Measurements from ENCODE around the gene CERS5.

The CERS5 gene

GRCh38 chr12:50181691-50182090 is 14.5 kb upstream of the CERS5 start:
- Histone ChIP-seq H3K4me3 (ENCODE audit: control insufficient read depth in 1 of 7, extremely low read depth in 1 of 7, insufficient read depth in 4 of 7, low read depth in 2 of 7, low read length in 6 of 7) (no peak overlapping the region), H3K27ac (ENCODE audit: insufficient read depth in 1 of 2, low read depth in 1 of 2, low read length in 2 of 2, poor library complexity in 1 of 2, severe bottlenecking in 2 of 2) (no peak overlapping the region), H3K4me1 (ENCODE audit: control extremely low read depth in 1 of 4, control insufficient read depth in 4 of 4, insufficient read depth in 4 of 4, low read length in 3 of 4) (no peaks in the 10 kb centered on the region), H3K36me3 (ENCODE audit: control insufficient read depth in 4 of 4, insufficient read depth in 4 of 4, low read length in 3 of 4) (peaks cover 6 to 30% (median 17%) of the 10 kb centered on the region in 4 experiments), H3K9me3 (ENCODE audit: control extremely low read depth in 1 of 5, control insufficient read depth in 4 of 5, insufficient read depth in 2 of 5, low read depth in 1 of 5, low read length in 4 of 5) (no peaks in the 10 kb centered on the region), H3K27me3 (replicated peaks in 2 of 5; ENCODE audit: control insufficient read depth in 4 of 5, insufficient read depth in 5 of 5, low read length in 4 of 5) (no peaks in the 10 kb centered on the region)
- POLR2A ChIA-PET = interaction anchor here (0.6 kb wide), 1 partner anchor 394 kb away, joined by 4 read pairs; no protein-coding TSS in a partner anchor
- CTCF ChIA-PET = interaction anchor here (0.6 to 1.7 kb wide), 6 partner anchors 15 to 136 kb away, joined by 3 to 6 read pairs (median 3); partner anchors contain the start of gene CERS5
- no peak for DNase-seq
- WGBS (ENCODE audit: insufficient coverage) = 92% methylated on average over 4 of the region's 4 CpGs

- no peaks in the 10 kb centered on the region for H3K4me1 ChIP-seq (ENCODE audit: control extremely low read depth in 1 of 4, control insufficient read depth in 4 of 4, insufficient read depth in 4 of 4, low read length in 3 of 4)
- H3K27ac ChIP-seq (ENCODE audit: insufficient read depth in 1 of 2, low read depth in 1 of 2, low read length in 2 of 2, poor library complexity in 1 of 2, severe bottlenecking in 2 of 2) = no peak overlapping the region
- ChIA-PET POLR2A (no interaction called here), CTCF (interaction anchor here (0.7 to 8.6 kb wide), 30 partner anchors 8 to 230 kb away, joined by 3 to 63 read pairs (median 4); partner anchors contain the start of genes CERS5 and COX14)
- H3K36me3 ChIP-seq (ENCODE audit: control insufficient read depth in 4 of 4, insufficient read depth in 4 of 4, low read length in 3 of 4) = peaks cover 6 to 22% (median 8%) of the 10 kb centered on the region in 4 experiments
- WGBS (ENCODE audit: insufficient coverage) = no CpG with 5 or more reads among the region's 1 CpG
- no peak for DNase-seq
- H3K27me3 ChIP-seq (replicated peaks in 2 of 5; ENCODE audit: control insufficient read depth in 4 of 5, insufficient read depth in 5 of 5, low read length in 4 of 5) = no peaks in the 10 kb centered on the region
- no peak overlapping the region for H3K4me3 ChIP-seq (ENCODE audit: control insufficient read depth in 1 of 7, extremely low read depth in 1 of 7, insufficient read depth in 4 of 7, low read depth in 2 of 7, low read length in 6 of 7)
- no peaks in the 10 kb centered on the region for H3K9me3 ChIP-seq (ENCODE audit: control extremely low read depth in 1 of 5, control insufficient read depth in 4 of 5, insufficient read depth in 2 of 5, low read depth in 1 of 5, low read length in 4 of 5)
Measured at GRCh38 chr12:50175716-50176026, 8.5 kb upstream of the CERS5 start.

- DNase-seq = peak; percentile 78 to 84 (median 79)
- Histone ChIP-seq H3K27ac (ENCODE audit: insufficient read depth in 1 of 2, low read depth in 1 of 2, low read length in 2 of 2, poor library complexity in 1 of 2, severe bottlenecking in 2 of 2) (no peak overlapping the region), H3K27me3 (replicated peaks in 2 of 5; ENCODE audit: control insufficient read depth in 4 of 5, insufficient read depth in 5 of 5, low read length in 4 of 5) (no peaks in the 10 kb centered on the region), H3K9me3 (ENCODE audit: control extremely low read depth in 1 of 5, control insufficient read depth in 4 of 5, insufficient read depth in 2 of 5, low read depth in 1 of 5, low read length in 4 of 5) (no peaks in the 10 kb centered on the region), H3K36me3 (ENCODE audit: control insufficient read depth in 4 of 4, insufficient read depth in 4 of 4, low read length in 3 of 4) (peaks cover 6 to 22% (median 8%) of the 10 kb centered on the region in 4 experiments), H3K4me1 (ENCODE audit: control extremely low read depth in 1 of 4, control insufficient read depth in 4 of 4, insufficient read depth in 4 of 4, low read length in 3 of 4) (no peaks in the 10 kb centered on the region), H3K4me3 (ENCODE audit: control insufficient read depth in 1 of 7, extremely low read depth in 1 of 7, insufficient read depth in 4 of 7, low read depth in 2 of 7, low read length in 6 of 7) (no peak overlapping the region)
- ChIA-PET CTCF (interaction anchor here (0.6 to 8.6 kb wide), 22 partner anchors 8 to 229 kb away, joined by 3 to 63 read pairs (median 5); partner anchors contain the start of genes CERS5 and COX14), POLR2A (no interaction called here)
- 96% methylated on average over 7 of the region's 16 CpGs for WGBS (ENCODE audit: insufficient coverage)
Measured at GRCh38 chr12:50174971-50175715, 8.0 kb upstream of the CERS5 start.

- ChIA-PET POLR2A (interaction anchor here (0.7 to 1.7 kb wide), 6 partner anchors 9 to 378 kb away, joined by 3 to 9 read pairs (median 4); partner anchors contain the start of genes COX14 and SMARCD1), CTCF (interaction anchor here (0.6 to 2.7 kb wide), 9 partner anchors 9 to 492 kb away, joined by 3 to 17 read pairs (median 5); partner anchors contain the start of genes COX14 and SMARCD1)
- Histone ChIP-seq H3K9me3 (ENCODE audit: control extremely low read depth in 1 of 5, control insufficient read depth in 4 of 5, insufficient read depth in 2 of 5, low read depth in 1 of 5, low read length in 4 of 5) (no peaks in the 10 kb centered on the region), H3K27ac (ENCODE audit: insufficient read depth in 1 of 2, low read depth in 1 of 2, low read length in 2 of 2, poor library complexity in 1 of 2, severe bottlenecking in 2 of 2) (peak overlapping the region; percentile 81 to 92), H3K27me3 (replicated peaks in 2 of 5; ENCODE audit: control insufficient read depth in 4 of 5, insufficient read depth in 5 of 5, low read length in 4 of 5) (no peaks in the 10 kb centered on the region), H3K4me3 (ENCODE audit: control insufficient read depth in 1 of 7, extremely low read depth in 1 of 7, insufficient read depth in 4 of 7, low read depth in 2 of 7, low read length in 6 of 7) (peak overlapping the region; percentile 76 to 100 (median 93)), H3K36me3 (ENCODE audit: control insufficient read depth in 4 of 4, insufficient read depth in 4 of 4, low read length in 3 of 4) (no peaks in the 10 kb centered on the region), H3K4me1 (ENCODE audit: control extremely low read depth in 1 of 4, control insufficient read depth in 4 of 4, insufficient read depth in 4 of 4, low read length in 3 of 4) (peaks cover 7 to 19% (median 14%) of the 10 kb centered on the region in 4 experiments)
- no peak for DNase-seq
- 0% methylated on average over 12 of the region's 12 CpGs for whole genome bisulfite sequencing (ENCODE audit: insufficient coverage)
Measured at GRCh38 chr12:50166799-50167048, 445 bp downstream of the CERS5 start.

- ChIA-PET CTCF (interaction anchor here (1.5 kb wide), 1 partner anchor 199 kb away, joined by 3 read pairs; no protein-coding TSS in a partner anchor), POLR2A (no interaction called here)
- Histone ChIP-seq H3K36me3 (ENCODE audit: control insufficient read depth in 4 of 4, insufficient read depth in 4 of 4, low read length in 3 of 4) (no peaks in the 10 kb centered on the region), H3K27ac (ENCODE audit: insufficient read depth in 1 of 2, low read depth in 1 of 2, low read length in 2 of 2, poor library complexity in 1 of 2, severe bottlenecking in 2 of 2) (no peak overlapping the region), H3K9me3 (ENCODE audit: control extremely low read depth in 1 of 5, control insufficient read depth in 4 of 5, insufficient read depth in 2 of 5, low read depth in 1 of 5, low read length in 4 of 5) (no peaks in the 10 kb centered on the region), H3K4me3 (ENCODE audit: control insufficient read depth in 1 of 7, extremely low read depth in 1 of 7, insufficient read depth in 4 of 7, low read depth in 2 of 7, low read length in 6 of 7) (no peak overlapping the region), H3K4me1 (ENCODE audit: control extremely low read depth in 1 of 4, control insufficient read depth in 4 of 4, insufficient read depth in 4 of 4, low read length in 3 of 4) (peaks cover 7 to 19% (median 16%) of the 10 kb centered on the region in 4 experiments), H3K27me3 (replicated peaks in 2 of 5; ENCODE audit: control insufficient read depth in 4 of 5, insufficient read depth in 5 of 5, low read length in 4 of 5) (no peaks in the 10 kb centered on the region)
- no peak for DNase-seq
- 95% methylated on average over 8 of the region's 20 CpGs for WGBS (ENCODE audit: insufficient coverage)
Measured at GRCh38 chr12:50164963-50165362, 2.2 kb downstream of the CERS5 start.

GRCh38 chr12:50162230-50162629 is 4.9 kb downstream of the CERS5 start:
- POLR2A ChIA-PET = no interaction called here
- 80% methylated on average over 1 of the region's 2 CpGs for WGBS (ENCODE audit: insufficient coverage)
- H3K27ac ChIP-seq (ENCODE audit: insufficient read depth in 1 of 2, low read depth in 1 of 2, low read length in 2 of 2, poor library complexity in 1 of 2, severe bottlenecking in 2 of 2) = no peak overlapping the region
- peaks cover 7 to 15% (median 11%) of the 10 kb centered on the region in 4 experiments for H3K4me1 ChIP-seq (ENCODE audit: control extremely low read depth in 1 of 4, control insufficient read depth in 4 of 4, insufficient read depth in 4 of 4, low read length in 3 of 4)
- CTCF ChIA-PET = interaction anchor here (0.9 kb wide), 1 partner anchor 13 kb away, joined by 3 read pairs; no protein-coding TSS in a partner anchor
- no peaks in the 10 kb centered on the region for H3K27me3 ChIP-seq (replicated peaks in 2 of 5; ENCODE audit: control insufficient read depth in 4 of 5, insufficient read depth in 5 of 5, low read length in 4 of 5)
- no peak overlapping the region for H3K4me3 ChIP-seq (ENCODE audit: control insufficient read depth in 1 of 7, extremely low read depth in 1 of 7, insufficient read depth in 4 of 7, low read depth in 2 of 7, low read length in 6 of 7)
- peaks cover 0 to 3% (median 1%) of the 10 kb centered on the region in 4 experiments for H3K36me3 ChIP-seq (ENCODE audit: control insufficient read depth in 4 of 4, insufficient read depth in 4 of 4, low read length in 3 of 4)
- DNase-seq = no peak
- no peaks in the 10 kb centered on the region for H3K9me3 ChIP-seq (ENCODE audit: control extremely low read depth in 1 of 5, control insufficient read depth in 4 of 5, insufficient read depth in 2 of 5, low read depth in 1 of 5, low read length in 4 of 5)

GRCh38 chr12:50160643-50161042 is 6.5 kb downstream of the CERS5 start:
- no peaks in the 10 kb centered on the region for H3K9me3 ChIP-seq (ENCODE audit: control extremely low read depth in 1 of 5, control insufficient read depth in 4 of 5, insufficient read depth in 2 of 5, low read depth in 1 of 5, low read length in 4 of 5)
- ChIA-PET POLR2A (no interaction called here), CTCF (interaction anchor here (1.2 kb wide), 1 partner anchor 16 kb away, joined by 3 read pairs; no protein-coding TSS in a partner anchor)
- no peaks in the 10 kb centered on the region for H3K27me3 ChIP-seq (replicated peaks in 2 of 5; ENCODE audit: control insufficient read depth in 4 of 5, insufficient read depth in 5 of 5, low read length in 4 of 5)
- H3K4me3 ChIP-seq (ENCODE audit: control insufficient read depth in 1 of 7, extremely low read depth in 1 of 7, insufficient read depth in 4 of 7, low read depth in 2 of 7, low read length in 6 of 7) = no peak overlapping the region
- H3K27ac ChIP-seq (ENCODE audit: insufficient read depth in 1 of 2, low read depth in 1 of 2, low read length in 2 of 2, poor library complexity in 1 of 2, severe bottlenecking in 2 of 2) = no peak overlapping the region
- no peak for DNase-seq
- H3K36me3 ChIP-seq (ENCODE audit: control insufficient read depth in 4 of 4, insufficient read depth in 4 of 4, low read length in 3 of 4) = peaks cover 0 to 5% (median 3%) of the 10 kb centered on the region in 4 experiments
- H3K4me1 ChIP-seq (ENCODE audit: control extremely low read depth in 1 of 4, control insufficient read depth in 4 of 4, insufficient read depth in 4 of 4, low read length in 3 of 4) = peaks cover 1 to 4% (median 4%) of the 10 kb centered on the region in 4 experiments
